H9 (cell line): Measurements from ENCODE around the gene SLX4IP. TPM values are rescaled to one million over a fixed set of nuclear protein-coding genes. Genes with fewer than 3 reads are reported as not detected.
A peak's percentile ranks its signal among the peaks of the same experiment; 100 is the strongest.

Experiments
- DNase-seq: peaks from one replicate; pipeline ENCODE4 v3.0.0-alpha.2; 2017
- H2AFZ ChIP-seq: one replicate; pipeline ENCODE4 v1.6.1; 2013; ENCODE audit warnings: mild to moderate bottlenecking, low read length, control low read depth, moderate library complexity
- H2AK5ac ChIP-seq: 2 replicates; pipeline ENCODE4 v1.6.1; 2013; ENCODE audit warnings: low read length, control low read depth, mixed read lengths; ENCODE audit not compliant: insufficient read length
- H2BK120ac ChIP-seq: one replicate; pipeline ENCODE4 v1.6.1; 2013; ENCODE audit warnings: low read depth, mild to moderate bottlenecking, low read length, control low read depth, inconsistent platforms; ENCODE audit not compliant: poor library complexity, severe bottlenecking
- H2BK12ac ChIP-seq: 2 replicates; pipeline ENCODE4 v1.6.1; 2013; ENCODE audit warnings: low read length, control low read depth, mixed read lengths, low read depth; ENCODE audit not compliant: insufficient read length
- H2BK15ac ChIP-seq: 2 replicates; pipeline ENCODE4 v1.6.1; 2013; ENCODE audit warnings: low read depth, low read length, control low read depth
- H2BK20ac ChIP-seq: one replicate; pipeline ENCODE4 v1.6.1; 2013; ENCODE audit warnings: low read depth, mild to moderate bottlenecking, low read length, control low read depth, inconsistent platforms; ENCODE audit not compliant: poor library complexity, severe bottlenecking
- H2BK5ac ChIP-seq: 2 replicates; pipeline ENCODE4 v1.6.1; 2013; ENCODE audit warnings: low read length, control low read depth, mixed read lengths; ENCODE audit not compliant: insufficient read length
- H3K14ac ChIP-seq: 2 replicates; pipeline ENCODE4 v1.6.1; 2013; ENCODE audit warnings: low read length, control low read depth; ENCODE audit not compliant: insufficient read depth
- H3K18ac ChIP-seq: 2 replicates; pipeline ENCODE4 v1.6.1; 2013; ENCODE audit warnings: low read depth, mild to moderate bottlenecking, mixed read lengths, low read length, control low read depth; ENCODE audit not compliant: insufficient read length
- H3K23ac ChIP-seq: 2 replicates; pipeline ENCODE4 v1.6.1; 2013; ENCODE audit warnings: low read length, control low read depth, mixed read lengths, low read depth; ENCODE audit not compliant: insufficient read length
- H3K23me2 ChIP-seq: 2 replicates; pipeline ENCODE4 v1.6.1; 2013; ENCODE audit warnings: low read depth, mild to moderate bottlenecking, mixed read lengths, low read length, control low read depth; ENCODE audit not compliant: insufficient read length, poor library complexity, severe bottlenecking
- H3K27ac ChIP-seq: 2 replicates; pipeline ENCODE4 v1.5.1; 2013; ENCODE audit warnings: low read length, control low read depth, mixed read lengths, low read depth; ENCODE audit not compliant: insufficient read length
- H3K27me3 ChIP-seq: 2 replicates; pipeline ENCODE4 v1.6.1; 2013; ENCODE audit warnings: low read length, control low read depth, inconsistent platforms; ENCODE audit not compliant: insufficient read depth
- H3K4ac ChIP-seq: 2 replicates; pipeline ENCODE4 v1.6.1; 2013; ENCODE audit warnings: low read depth, mild to moderate bottlenecking, control low read depth, inconsistent platforms, low read length, moderate library complexity
- H3K4me1 ChIP-seq: 2 replicates; pipeline ENCODE4 v1.6.1; 2013; ENCODE audit warnings: low read length, control low read depth, inconsistent platforms; ENCODE audit not compliant: insufficient read depth
- H3K4me2 ChIP-seq: 2 replicates; pipeline ENCODE4 v1.6.1; 2013; ENCODE audit warnings: low read length, control low read depth, mixed read lengths; ENCODE audit not compliant: insufficient read length, insufficient read depth
- H3K56ac ChIP-seq: 2 replicates; pipeline ENCODE4 v1.6.1; 2013; ENCODE audit warnings: low read depth, mild to moderate bottlenecking, mixed read lengths, low read length, control low read depth; ENCODE audit not compliant: insufficient read length
- H3K79me1 ChIP-seq: 2 replicates; pipeline ENCODE4 v1.6.1; 2013; ENCODE audit warnings: low read depth, mild to moderate bottlenecking, moderate library complexity, low read length, control low read depth, inconsistent platforms; ENCODE audit not compliant: insufficient read depth, poor library complexity, severe bottlenecking
- H3K79me2 ChIP-seq: 2 replicates; pipeline ENCODE4 v1.6.1; 2013; ENCODE audit warnings: low read length, control low read depth, inconsistent platforms; ENCODE audit not compliant: insufficient read depth
- H3K9ac ChIP-seq: 2 replicates; pipeline ENCODE4 v1.6.1; 2013; ENCODE audit warnings: low read length, control low read depth, mixed read lengths; ENCODE audit not compliant: insufficient read length; ENCODE audit errors: extremely low read depth
- H3K9me3 ChIP-seq: one replicate; pipeline ENCODE4 v1.6.1; 2013; ENCODE audit warnings: low read depth, low read length, inconsistent platforms; ENCODE audit not compliant: control insufficient read depth
- H3T11ph ChIP-seq: one replicate; pipeline ENCODE4 v1.6.1; 2013; ENCODE audit warnings: mild to moderate bottlenecking, low read length, control low read depth, inconsistent platforms
- H4K20me1 ChIP-seq: one replicate; pipeline ENCODE4 v1.6.1; 2013; ENCODE audit not compliant: control insufficient read depth, insufficient read length, insufficient read depth
- H4K5ac ChIP-seq: 2 replicates; pipeline ENCODE4 v1.6.1; 2013; ENCODE audit warnings: low read depth, mild to moderate bottlenecking, mixed read lengths, low read length, control low read depth; ENCODE audit not compliant: insufficient read length
- H4K8ac ChIP-seq: replicated peaks from 2 replicates; pipeline ENCODE4 v1.6.1; 2013; ENCODE audit warnings: low read length, control low read depth, mixed read lengths, low read depth; ENCODE audit not compliant: insufficient read length
- H4K91ac ChIP-seq: 2 replicates; pipeline ENCODE4 v1.6.1; 2013; ENCODE audit warnings: low read depth, mild to moderate bottlenecking, moderate library complexity, mixed read lengths, low read length, control low read depth; ENCODE audit not compliant: insufficient read length
- H3K27ac Mint-ChIP-seq, 3 experiments: 2 replicates in 2 of 3; 3 replicates in 1 of 3; pipeline ENCODE4 v1.8.0; 2020 to 2021; ENCODE audit warnings: mixed read lengths in 3 of 3, mild to moderate bottlenecking in 1 of 3, moderate library complexity in 1 of 3
- H3K27me3 Mint-ChIP-seq: 2 replicates; pipeline ENCODE4 v1.8.0; 2021; ENCODE audit warnings: low read depth, mild to moderate bottlenecking, moderate library complexity, mixed read lengths
- H3K36me3 Mint-ChIP-seq, 3 experiments: 2 replicates in 2 of 3; 3 replicates in 1 of 3; pipeline ENCODE4 v1.8.0; 2020 to 2021; ENCODE audit warnings: low read depth in 3 of 3, mixed read lengths in 3 of 3; ENCODE audit not compliant: insufficient read depth in 1 of 3
- H3K4me1 Mint-ChIP-seq, 2 experiments: 2 replicates each; pipeline ENCODE4 v1.8.0; 2020; ENCODE audit warnings: mixed read lengths in 2 of 2
- H3K4me3 Mint-ChIP-seq, 2 experiments: 2 replicates in 1 of 2; 3 replicates in 1 of 2; pipeline ENCODE4 v1.8.0; 2020 to 2021; ENCODE audit warnings: mild to moderate bottlenecking in 2 of 2, mixed read lengths in 2 of 2, moderate library complexity in 1 of 2
- H3K9me3 Mint-ChIP-seq, 2 experiments: 2 replicates in 1 of 2; 3 replicates in 1 of 2; pipeline ENCODE4 v1.8.0; 2020; ENCODE audit warnings: mild to moderate bottlenecking in 2 of 2, mixed read lengths in 2 of 2, moderate library complexity in 1 of 2
- CTCF ChIP-seq: fragments of 200-600 bp; sonication (generic); conservative IDR thresholded peaks from 3 replicates; pipeline ENCODE4 v1.8.0; 2021; ENCODE audit warnings: antibody characterized with exemption, mild to moderate bottlenecking
- WGBS: extraction: QIAGEN DNeasy Blood & Tissue Kit; methylation state at CpG from one replicate; pipeline ENCODE4 v1.1.7; 2013; ENCODE audit warnings: missing lambda C conversion rate, low lambda C conversion rate, mixed read lengths; ENCODE audit not compliant: insufficient read length; ENCODE audit errors: extremely low coverage; 5-methylcytosine and 5-hydroxymethylcytosine counted together
- total RNA-seq: library from RNA; stranded (reverse); gene quantifications from 2 replicates; pipeline ENCODE4 v1.2.1, GENCODE V29; 2021

SLX4IP gene
- total RNA-seq, 1 experiment from 2014 or later: 7.9 TPM

DNA sequence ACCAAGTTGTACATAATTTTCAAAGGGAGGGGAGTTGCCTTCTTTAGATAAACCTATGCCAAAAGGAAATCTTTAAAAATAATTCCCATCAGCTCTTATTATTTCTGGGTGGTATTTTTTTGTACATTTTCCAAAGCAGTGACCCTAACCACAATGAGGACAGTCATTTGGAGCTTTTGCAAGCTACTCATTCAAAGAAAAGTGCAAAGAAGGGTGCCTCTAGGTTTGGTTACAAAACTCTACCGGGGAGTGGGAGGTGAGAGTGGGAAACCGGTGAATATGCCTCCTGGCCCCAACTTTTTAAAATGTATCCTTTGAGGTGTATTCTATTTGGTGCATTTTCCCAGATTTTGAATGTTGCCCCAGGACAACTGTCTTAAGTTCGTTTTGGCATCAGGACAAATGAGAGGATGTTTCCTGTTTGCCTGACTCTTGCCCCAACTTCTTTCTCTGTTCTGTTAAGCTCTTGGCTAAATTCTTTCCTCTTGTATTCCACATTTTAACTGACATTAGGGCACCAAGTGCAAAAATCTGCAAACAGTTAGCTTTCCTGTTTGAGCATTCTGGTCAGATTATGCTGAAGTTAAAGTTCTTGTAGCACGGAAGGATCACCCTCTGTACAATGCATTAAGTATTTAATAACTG is 78.9 kb downstream of the SLX4IP start:
- Histone ChIP-seq H4K20me1 (no peaks in the 10 kb centered on the region), H4K8ac (no peak overlapping the region), H2AFZ (no peak overlapping the region), H3K14ac (no peak overlapping the region), H3K27ac (no peak overlapping the region), H2BK20ac (no peak overlapping the region), H2BK12ac (no peak overlapping the region), H4K5ac (no peak overlapping the region), H3K9ac (no peak overlapping the region), H2BK15ac (no peak overlapping the region), H3K9me3 (no peaks in the 10 kb centered on the region), H3K18ac (no peak overlapping the region), H2BK120ac (no peak overlapping the region), H3K56ac (no peak overlapping the region), H4K91ac (no peak overlapping the region), H3K4me1 (peaks cover 9% of the 10 kb centered on the region), H2BK5ac (no peak overlapping the region), H3K79me2 (no peaks in the 10 kb centered on the region), H3K79me1 (no peaks in the 10 kb centered on the region), H3K4ac (no peak overlapping the region), H3K23ac (no peak overlapping the region), H3T11ph (no peak overlapping the region), H2AK5ac (no peak overlapping the region), H3K27me3 (no peaks in the 10 kb centered on the region), H3K4me2 (no peak overlapping the region), H3K23me2 (no peaks in the 10 kb centered on the region)
- H3K27me3 Mint-ChIP-seq: no peaks in the 10 kb centered on the region
- WGBS: no CpG with 5 or more reads among the region's 4 CpGs
- peaks cover 8 to 23% of the 10 kb centered on the region in 2 experiments for H3K4me1 Mint-ChIP-seq
- H3K9me3 Mint-ChIP-seq: no peaks in the 10 kb centered on the region
- no peak for TF ChIP-seq CTCF
- DNase-seq: no peak
- no peak overlapping the region for H3K4me3 Mint-ChIP-seq
- H3K36me3 Mint-ChIP-seq: peaks cover 0 to 4% (median 2%) of the 10 kb centered on the region in 3 experiments; a peak in 2 of 7 replicates
- H3K27ac Mint-ChIP-seq: peak overlapping the region in 1 of 3 experiments; percentile 69; a peak in 2 of 7 replicates
